Cerebellar cortex (tissue), 1 donor: ENCODE data around the gene TAF4B.
A peak's percentile ranks its signal among the peaks of the same experiment; 100 is the strongest.
"Not testable (repeated sequence)": the region's sequence is repeated elsewhere in the genome, so short reads cannot be mapped to it uniquely, and the experiment has no call there.

ENCODE experiments used
- DNase-seq: peaks from one replicate; pipeline ENCODE4 v3.0.0-alpha.2; 2015; ENCODE audit warnings: low spot score

The TAF4B gene

DNA sequence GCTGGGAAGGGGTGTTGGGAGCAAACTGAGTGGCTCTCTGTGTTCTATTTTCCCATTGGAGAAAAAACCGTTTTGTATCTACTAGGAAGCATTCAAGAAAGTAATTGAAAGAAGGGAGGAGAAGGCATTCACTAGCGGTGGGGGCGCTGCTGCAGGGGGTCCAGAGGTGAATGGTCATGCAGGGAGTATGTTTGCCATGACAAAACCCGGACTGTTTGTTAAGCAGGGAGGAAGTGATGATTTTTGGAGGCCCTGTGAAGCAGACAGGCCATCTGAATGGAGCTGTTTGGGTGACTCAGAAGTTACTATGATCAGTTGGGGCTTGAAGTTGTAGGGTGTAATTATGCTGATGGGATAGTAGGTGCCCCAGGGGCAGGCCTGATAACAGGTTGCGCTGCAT, 7.0 kb downstream of the TAF4B start:
- DNase-seq: no peak

DNA sequence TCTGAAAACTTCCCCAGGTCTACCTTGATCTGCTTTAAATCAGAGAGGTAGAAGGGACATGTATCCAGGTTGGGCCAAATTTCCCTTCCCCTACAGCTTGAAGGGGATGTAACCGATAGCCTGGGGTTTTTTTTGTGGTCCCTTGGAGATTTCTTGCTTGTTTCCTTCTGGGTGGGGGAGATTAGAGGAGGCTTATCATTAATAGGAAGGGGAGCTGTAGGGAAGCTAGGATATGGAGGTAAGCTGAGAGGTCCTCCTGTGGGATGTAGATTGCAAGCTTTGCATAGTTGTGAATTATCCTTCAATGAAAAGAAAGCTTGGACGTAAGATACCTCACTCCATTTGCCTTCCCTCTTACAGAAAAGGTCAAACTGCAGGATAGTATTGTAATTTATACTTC, 11.1 kb downstream of the TAF4B start:
- not testable (repeated sequence) for DNase-seq

- not testable (repeated sequence) for DNase-seq
Observed at GRCh38 chr18:26238718-26239117, 12.5 kb downstream of the TAF4B start.

- not testable (repeated sequence) for DNase-seq
Observed at GRCh38 chr18:26242392-26242791, 16.1 kb downstream of the TAF4B start.

DNA sequence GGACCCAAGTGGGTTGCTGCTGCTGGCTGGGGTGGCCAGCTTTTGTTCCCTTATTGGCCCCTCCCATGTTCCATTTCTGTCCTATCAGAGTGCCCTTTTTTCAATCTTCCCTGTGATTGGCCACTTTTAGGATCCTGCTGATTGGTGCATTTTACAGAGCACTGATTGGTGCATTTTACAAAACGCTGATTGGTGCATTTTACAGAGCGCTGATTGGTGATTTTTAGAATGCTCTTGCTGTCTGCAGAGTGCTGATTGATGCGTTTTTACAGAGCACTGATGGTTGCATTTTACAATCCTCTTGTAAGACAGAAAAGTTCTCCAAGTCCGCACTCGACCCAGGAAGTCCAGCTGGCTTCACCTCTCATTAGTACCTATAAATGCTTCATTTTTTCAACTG, 19.2 kb downstream of the TAF4B start:
- not testable (repeated sequence) for DNase-seq

DNA sequence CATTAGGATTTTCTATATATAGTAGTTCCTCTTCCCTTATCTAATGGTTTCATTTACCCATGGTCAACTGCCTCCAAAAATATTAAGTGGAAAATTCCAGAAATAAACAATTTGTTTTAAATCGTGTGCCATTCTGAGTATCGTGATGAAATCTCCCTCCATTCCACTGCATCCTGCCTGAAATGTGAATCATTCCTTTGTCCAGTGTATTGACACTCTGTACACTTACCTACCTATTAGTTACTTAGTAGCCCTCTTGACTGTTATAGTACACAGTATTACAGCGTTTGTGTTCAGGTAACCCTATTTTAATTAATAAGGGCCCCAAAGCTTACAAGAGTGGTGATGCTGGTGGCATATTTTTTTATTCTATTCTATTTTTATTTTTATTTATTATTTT, 26.2 kb downstream of the TAF4B start:
- DNase-seq: no peak

- not testable (repeated sequence) for DNase-seq
Observed at GRCh38 chr18:26254808-26255207, 28.6 kb downstream of the TAF4B start.

DNA sequence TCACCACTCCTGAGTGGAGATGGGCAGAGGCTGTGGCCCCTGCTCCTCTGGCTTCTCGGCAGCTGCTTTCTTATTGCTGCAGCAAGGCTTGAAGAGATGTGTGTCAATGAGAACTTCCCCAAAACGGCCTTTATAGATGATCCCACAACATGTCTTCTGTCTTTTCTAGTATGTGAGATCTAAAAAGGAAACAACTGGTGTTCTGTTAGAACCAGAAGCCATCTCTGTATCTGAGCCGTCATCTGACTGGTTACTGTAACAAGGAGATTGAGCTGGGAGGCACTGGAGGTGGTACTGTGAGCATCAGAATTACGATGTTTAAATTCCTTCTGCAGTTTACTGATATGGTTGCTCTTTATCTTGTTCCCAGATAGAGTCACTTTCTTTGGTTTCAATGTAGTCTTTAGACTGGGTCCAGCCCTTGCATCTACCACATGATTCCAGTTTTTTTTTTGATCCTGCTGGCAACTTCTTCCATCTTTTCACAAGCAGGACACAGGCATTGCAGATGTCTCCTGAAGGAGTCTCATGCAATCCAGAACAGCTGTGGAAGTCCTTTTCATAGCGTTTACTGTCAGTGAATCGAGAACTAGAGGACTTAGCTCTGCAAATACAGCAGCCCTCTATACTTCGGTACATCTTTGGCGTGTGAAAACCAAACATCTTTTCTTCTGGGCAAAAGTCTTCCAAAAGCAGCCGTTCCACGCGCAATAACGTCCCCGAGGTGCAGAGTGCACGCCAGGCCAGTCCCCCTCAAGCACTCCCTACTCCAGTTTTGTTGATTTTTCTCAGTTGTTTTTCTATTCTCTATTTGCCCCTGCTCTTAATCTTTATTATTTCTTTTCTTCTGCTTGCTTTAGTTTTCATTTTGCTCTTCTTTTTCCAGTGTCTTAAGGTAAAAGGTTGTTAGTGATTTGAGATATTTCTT, 29.7 kb downstream of the TAF4B start:
- peak; percentile 5 for DNase-seq

GRCh38 chr18:26258711-26259110, 32.5 kb downstream of the TAF4B start:
- DNase-seq: no peak

DNA sequence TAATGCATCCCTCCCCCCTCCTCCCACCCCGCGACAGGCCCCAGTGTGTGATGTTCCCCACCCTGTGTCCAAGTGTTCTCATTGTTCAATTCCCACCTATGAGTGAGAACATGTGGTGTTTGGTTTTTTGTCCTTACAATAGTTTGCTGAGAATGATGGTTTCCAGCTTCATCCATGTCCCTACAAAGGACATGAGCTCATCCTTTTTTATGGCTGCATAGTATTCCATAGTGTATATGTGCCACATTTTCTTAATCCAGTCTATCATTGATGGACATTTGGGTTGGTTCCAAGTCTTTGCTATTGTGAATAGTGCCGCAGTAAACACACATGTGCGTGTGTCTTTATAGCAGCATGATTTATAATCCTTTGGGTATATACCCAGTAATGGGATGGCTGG, 33.2 kb downstream of the TAF4B start:
- not testable (repeated sequence) for DNase-seq

DNA sequence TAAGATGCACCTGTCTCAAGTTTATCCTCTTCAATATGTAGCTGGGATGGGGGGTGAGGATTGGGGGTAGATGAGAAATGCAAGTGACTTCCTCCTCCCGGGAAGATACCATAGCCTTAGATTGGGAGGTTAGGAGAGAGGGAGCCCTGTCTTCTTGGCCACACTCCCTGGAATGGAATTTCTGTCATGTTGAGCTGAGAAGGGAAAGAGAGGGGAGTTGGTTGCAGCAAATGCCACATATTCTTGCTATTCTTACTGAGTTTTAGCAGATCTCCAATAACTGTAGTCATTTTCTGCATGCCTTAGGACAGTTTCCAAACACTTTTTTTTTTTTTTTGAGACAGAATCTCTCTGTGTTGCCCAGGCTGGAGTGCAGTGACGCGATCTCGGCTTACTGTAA, 35.9 kb downstream of the TAF4B start:
- DNase-seq: no peak

GRCh38 chr18:26267357-26267930, 41.2 kb downstream of the TAF4B start:
- no peak for DNase-seq

DNA sequence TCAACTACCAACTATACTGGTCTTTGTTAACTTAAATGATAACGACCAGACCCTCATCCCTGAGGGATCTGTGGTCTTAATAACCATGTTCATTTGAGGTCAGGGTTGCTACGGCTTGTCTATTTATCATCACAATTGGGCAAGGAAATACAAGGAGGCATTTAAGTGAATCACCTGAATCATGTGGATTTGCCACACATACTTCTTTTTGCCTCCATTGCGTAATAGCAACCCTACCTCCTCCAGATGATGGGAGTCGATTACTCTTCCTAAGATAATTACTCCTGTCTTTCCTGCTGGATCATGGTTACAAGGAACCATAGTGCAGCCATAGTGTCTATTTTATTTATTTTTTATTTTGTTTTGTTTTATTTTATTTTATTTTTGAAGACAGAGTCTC, 42.2 kb downstream of the TAF4B start:
- DNase-seq: no peak

DNA sequence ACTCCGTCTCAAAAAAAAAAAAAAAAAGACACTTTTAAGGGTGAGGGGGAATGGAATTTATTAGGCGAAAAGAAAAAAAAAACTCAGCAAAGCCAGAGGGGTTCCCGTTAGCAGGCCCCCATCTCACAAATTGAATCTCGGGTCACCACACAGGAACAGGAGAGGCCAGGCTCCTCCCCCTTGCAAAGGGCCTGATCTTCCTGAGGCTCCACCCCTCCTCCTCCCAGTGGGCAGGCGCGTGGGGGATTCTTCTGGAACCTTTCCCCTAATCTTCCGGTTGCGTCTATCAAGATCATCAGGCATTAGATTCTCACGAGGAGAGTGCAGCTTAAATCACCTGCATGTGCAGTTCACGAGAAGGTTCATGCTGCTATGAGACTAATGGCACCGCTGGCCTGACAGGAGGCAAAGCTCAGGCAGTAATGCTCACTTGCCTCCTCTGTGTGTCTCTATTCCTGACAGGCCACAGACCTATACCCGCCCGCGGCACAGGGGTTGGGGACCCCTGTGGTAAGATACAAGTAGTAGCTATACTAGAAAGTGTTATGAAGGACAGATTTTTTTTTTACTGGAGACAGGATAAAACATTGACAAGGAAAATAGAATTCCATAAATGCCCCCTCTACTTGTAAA, 45.8 kb downstream of the TAF4B start:
- DNase-seq: no peak

- no peak for DNase-seq
Observed at GRCh38 chr18:26277374-26277773, 51.1 kb downstream of the TAF4B start.

GRCh38 chr18:26279428-26279827, 53.2 kb downstream of the TAF4B start:
- DNase-seq: no peak

DNA sequence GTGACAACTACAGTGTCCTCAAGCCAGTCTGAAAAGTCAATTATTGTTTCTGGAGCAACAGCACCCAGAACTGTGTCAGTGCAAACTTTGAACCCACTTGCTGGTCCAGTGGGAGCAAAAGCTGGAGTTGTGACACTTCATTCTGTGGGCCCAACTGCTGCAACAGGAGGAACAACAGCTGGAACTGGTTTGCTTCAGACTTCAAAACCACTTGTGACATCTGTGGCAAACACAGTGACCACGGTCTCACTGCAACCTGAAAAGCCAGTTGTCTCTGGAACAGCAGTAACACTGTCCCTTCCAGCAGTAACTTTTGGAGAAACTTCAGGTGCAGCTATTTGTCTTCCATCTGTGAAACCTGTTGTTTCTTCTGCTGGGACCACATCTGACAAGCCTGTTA, 59.8 kb downstream of the TAF4B start:
- DNase-seq: no peak

GRCh38 chr18:26287644-26288043, 61.4 kb downstream of the TAF4B start:
- no peak for DNase-seq

- DNase-seq: no peak
Observed at GRCh38 chr18:26290385-26290784, 64.1 kb downstream of the TAF4B start.

DNA sequence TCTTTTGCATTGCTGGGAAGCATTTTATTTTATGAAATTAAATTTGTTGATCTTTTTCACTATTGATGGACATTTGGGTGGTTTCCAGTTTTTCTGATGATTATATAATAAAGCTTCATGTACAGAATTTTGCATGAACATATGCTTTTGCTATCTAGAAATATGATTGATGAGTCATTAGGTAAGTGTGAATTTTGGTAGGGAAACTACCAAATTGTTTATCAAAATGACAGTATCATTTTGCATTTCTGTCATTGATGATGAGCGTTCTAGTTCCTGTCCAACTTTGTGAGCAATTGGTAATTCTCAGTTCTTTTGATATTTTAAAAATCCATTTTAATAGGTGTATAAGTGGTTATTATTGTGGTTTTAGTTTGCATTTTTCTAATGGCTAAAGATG, 67.7 kb downstream of the TAF4B start:
- DNase-seq: no peak

DNA sequence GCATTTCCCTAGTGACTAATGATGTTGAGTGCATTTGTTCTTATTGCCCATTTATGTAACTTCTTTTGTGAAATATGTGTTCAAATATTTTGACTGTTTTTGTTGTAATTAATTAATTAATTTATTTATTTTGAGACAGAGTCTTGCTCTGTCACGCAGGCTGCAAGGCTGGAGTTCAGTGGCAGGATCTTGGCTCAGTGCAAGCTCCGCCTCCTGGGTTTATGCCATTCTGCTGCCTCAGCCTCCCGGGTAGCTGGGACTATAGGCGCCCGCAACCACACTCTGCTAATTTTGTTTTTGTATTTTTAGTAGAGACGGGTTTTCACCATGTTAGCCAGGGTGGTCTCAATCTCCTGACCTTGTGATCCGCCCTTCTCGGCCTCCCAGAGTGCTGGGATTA, 71.9 kb downstream of the TAF4B start:
- DNase-seq: no peak

DNA sequence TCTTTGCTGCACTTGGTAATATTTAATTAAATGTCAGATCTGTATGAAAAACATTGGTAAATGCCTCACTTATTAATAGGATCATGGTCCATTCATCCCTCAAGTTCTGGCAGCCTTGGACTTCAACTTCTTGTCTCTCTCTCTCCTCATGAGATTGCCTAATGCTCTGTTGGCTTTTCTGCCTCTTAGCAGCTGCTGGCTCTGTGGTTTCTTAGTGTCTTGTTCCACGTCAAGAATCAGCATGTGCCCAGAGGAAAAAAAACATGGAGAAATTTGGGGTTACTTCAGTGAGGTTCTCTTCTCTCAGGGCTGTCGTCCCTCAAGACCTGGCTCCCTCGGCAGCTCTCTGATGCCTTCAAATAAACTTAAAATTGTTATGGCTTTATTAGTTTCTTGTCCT, 75.4 kb downstream of the TAF4B start:
- DNase-seq: peak; percentile 7

DNA sequence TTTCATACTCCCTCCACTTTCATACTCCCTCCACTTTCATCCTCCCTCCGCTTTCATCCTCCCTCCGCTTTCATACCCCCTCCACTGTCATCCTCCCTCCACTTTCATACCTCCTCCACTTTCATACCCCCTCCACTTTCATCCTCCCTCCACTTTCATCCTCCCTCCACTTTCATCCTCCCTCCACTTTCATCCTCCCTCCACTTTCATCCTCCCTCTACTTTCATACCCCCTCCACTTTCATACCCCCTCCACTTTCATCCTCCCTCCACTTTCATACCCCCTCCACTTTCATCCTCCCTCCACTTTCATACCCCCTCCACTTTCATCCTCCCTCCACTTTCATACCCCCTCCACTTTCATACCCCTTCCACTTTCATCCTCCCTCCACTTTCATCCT, 77.0 kb downstream of the TAF4B start:
- DNase-seq: not testable (repeated sequence)
